T-cell (primary cell): Measurements from ENCODE around the gene RASEF. TPM values are rescaled to one million over a fixed set of nuclear protein-coding genes. Genes with fewer than 3 reads are reported as not detected.

Experiments used
- ATAC-seq, 4 experiments: fragments of 200-7000 bp in 3 of 4; fragments of 150-1000 bp in 1 of 4; cut with Tn5 transposase; replicated peaks in 1 of 4; 1 replicate in 3 of 4; 2 replicates in 1 of 4; pipeline ENCODE4 v1.10.0; 2021; ENCODE audit warnings: moderate library complexity in 3 of 4, mild to moderate bottlenecking in 2 of 4, moderate number of reproducible peaks in 1 of 4
- CTCF ChIA-PET, 2 donors: fragments of 300-600 bp; sonication (Branson Sonifier 250); formaldehyde crosslinking; loops; one replicate each; lab custom pipeline; 2022; ENCODE audit warnings: antibody characterized with exemption in 2 of 2; lab: Charles Lee
- POLR2A ChIA-PET, 2 donors: fragments of 300-600 bp; sonication (Branson Sonifier 250); formaldehyde crosslinking; loops; one replicate each; lab custom pipeline; 2022; ENCODE audit warnings: antibody characterized with exemption in 2 of 2; lab: Charles Lee
- DNase-seq, 35 experiments: peaks; one replicate each; pipeline versions ENCODE4 v3.0.0 to v3.0.0-alpha.2; 2013 to 2023
- H3K27ac ChIP-seq: one replicate; pipeline ENCODE4 v1.5.1; 2013; ENCODE audit warnings: low read length
- H3K27me3 ChIP-seq, 2 experiments: replicated peaks in 1 of 2; 1 replicate in 1 of 2; 2 replicates in 1 of 2; pipeline versions ENCODE4 v1.6.1 to v1.7.0; 2013; ENCODE audit warnings: low read length in 1 of 2, mixed read lengths in 1 of 2; ENCODE audit not compliant: control insufficient read depth in 2 of 2, insufficient read depth in 2 of 2; ENCODE audit errors: extremely low read depth in 1 of 2
- H3K36me3 ChIP-seq, 2 donors: 1 replicate in 1 of 2; 2 replicates in 1 of 2; pipeline versions ENCODE4 v1.6.1 to v1.7.0; 2013; ENCODE audit warnings: low read length in 1 of 2; ENCODE audit not compliant: control insufficient read depth in 2 of 2, insufficient read depth in 1 of 2; ENCODE audit errors: extremely low read depth in 1 of 2
- H3K4me1 ChIP-seq, 2 experiments: 1 replicate in 1 of 2; 2 replicates in 1 of 2; pipeline versions ENCODE4 v1.6.1 to v1.7.0; 2013; ENCODE audit warnings: low read length in 2 of 2, mixed read lengths in 1 of 2; ENCODE audit not compliant: insufficient read depth in 2 of 2, control insufficient read depth in 1 of 2; ENCODE audit errors: extremely low read depth in 1 of 2
- H3K4me3 ChIP-seq, 2 donors: 1 replicate in 1 of 2; 2 replicates in 1 of 2; pipeline versions ENCODE4 v1.5.1 to v1.7.0; 2013; ENCODE audit warnings: mild to moderate bottlenecking in 2 of 2, low read length in 1 of 2, moderate library complexity in 1 of 2; ENCODE audit not compliant: control insufficient read depth in 1 of 2; ENCODE audit errors: extremely low read depth in 1 of 2
- H3K9me3 ChIP-seq: 2 replicates; pipeline ENCODE4 v1.7.0; 2013
- H3K27ac Mint-ChIP-seq, 2 donors: one replicate each; pipeline ENCODE4 v1.8.0; 2020 to 2021; ENCODE audit warnings: mild to moderate bottlenecking in 2 of 2, mixed read lengths in 2 of 2
- H3K27me3 Mint-ChIP-seq, 2 donors: one replicate each; pipeline ENCODE4 v1.8.0; 2021 to 2022; ENCODE audit warnings: mixed read lengths in 2 of 2
- H3K36me3 Mint-ChIP-seq: one replicate; pipeline ENCODE4 v1.8.0; 2021; ENCODE audit warnings: mixed read lengths
- H3K4me1 Mint-ChIP-seq, 3 donors: one replicate each; pipeline ENCODE4 v1.8.0; 2020 to 2022; ENCODE audit warnings: mixed read lengths in 3 of 3, mild to moderate bottlenecking in 1 of 3
- H3K4me3 Mint-ChIP-seq, 3 donors: one replicate each; pipeline ENCODE4 v1.8.0; 2020 to 2022; ENCODE audit warnings: mild to moderate bottlenecking in 3 of 3, mixed read lengths in 3 of 3, moderate library complexity in 3 of 3
- H3K9me3 Mint-ChIP-seq, 3 donors: one replicate each; pipeline ENCODE4 v1.8.0; 2020 to 2022; ENCODE audit warnings: mixed read lengths in 3 of 3
- WGBS: methylation state at CpG from one replicate; pipeline ENCODE4 v1.1.5; 2013; ENCODE audit warnings: missing lambda C conversion rate; ENCODE audit not compliant: insufficient coverage; 5-methylcytosine and 5-hydroxymethylcytosine counted together
- total RNA-seq, 35 experiments: library from RNA in 6 of 35; stranded (reverse) in 6 of 35; fragments of 120-200 nt in 1 of 35; gene quantifications; one replicate each; pipeline versions ENCODE4 v1.2.1 to v1.2.4 and lab custom pipeline; 2013 to 2026

The RASEF gene
- total RNA-seq, 5 donors from 2014 or later (not counting 1 experiment from before 2014, with no cell fraction given): 0.09 to 0.16 TPM; not detected in 3

DNA sequence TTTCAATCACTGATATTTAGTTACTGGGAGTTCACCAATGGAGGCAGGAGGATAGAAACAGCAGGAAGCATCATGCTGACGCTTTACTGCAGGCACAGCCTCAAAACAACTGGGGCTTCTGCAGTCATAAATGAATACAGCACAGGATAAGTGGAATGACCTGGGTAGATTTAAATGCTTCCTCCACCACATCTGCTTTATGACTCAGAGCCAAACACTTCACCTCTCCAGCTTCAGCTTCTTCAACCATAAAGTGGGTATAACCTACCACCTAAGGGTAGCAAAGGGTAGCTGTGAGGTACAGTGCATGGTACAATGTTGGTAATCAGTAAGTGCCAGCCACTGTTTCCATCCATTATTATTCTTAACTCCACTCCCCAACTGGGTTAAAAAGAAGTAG is 28.4 kb downstream of the RASEF start:
- Mint-ChIP-seq H3K27me3 (peaks cover 0 to 4% of the 10 kb centered on the region in 2 donors), H3K36me3 (no peaks in the 10 kb centered on the region), H3K27ac (no peak overlapping the region), H3K9me3 (peaks cover 0 to 5% (median 4%) of the 10 kb centered on the region in 3 donors), H3K4me1 (no peaks in the 10 kb centered on the region), H3K4me3 (no peak overlapping the region)
- H3K36me3 ChIP-seq: no peaks in the 10 kb centered on the region
- no CpG with 5 or more reads among the region's 1 CpG for WGBS
- ChIA-PET POLR2A (no interaction called here), CTCF (no interaction called here)
- no peak overlapping the region for H3K4me3 ChIP-seq
- no peaks in the 10 kb centered on the region for H3K27me3 ChIP-seq
- DNase-seq: no peak
- ATAC-seq: no peak
- H3K4me1 ChIP-seq: no peaks in the 10 kb centered on the region
- no peaks in the 10 kb centered on the region for H3K9me3 ChIP-seq
- H3K27ac ChIP-seq: no peak overlapping the region

DNA sequence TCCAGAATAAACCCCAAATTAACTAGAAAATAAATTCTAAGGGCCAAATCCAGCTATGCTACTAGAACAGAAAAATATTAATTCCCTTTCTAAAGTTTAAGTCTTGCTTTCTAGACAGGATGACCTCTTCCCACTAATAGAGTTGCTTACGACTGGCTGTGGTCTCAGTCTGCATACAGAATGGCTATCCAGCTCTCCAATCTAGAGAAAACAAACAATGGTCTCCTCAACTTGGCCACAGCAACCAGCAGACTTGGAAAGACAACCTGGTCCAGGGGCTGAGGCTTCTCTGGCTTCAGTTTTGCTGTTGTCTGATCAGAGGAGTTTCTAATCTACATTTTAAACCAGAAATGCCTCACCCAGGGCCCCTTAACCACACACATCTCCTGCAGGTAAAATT is 28.9 kb downstream of the RASEF start:
- Histone ChIP-seq H3K36me3 (no peaks in the 10 kb centered on the region), H3K27me3 (no peaks in the 10 kb centered on the region), H3K4me1 (no peaks in the 10 kb centered on the region), H3K27ac (no peak overlapping the region), H3K4me3 (no peak overlapping the region), H3K9me3 (no peaks in the 10 kb centered on the region)
- Mint-ChIP-seq H3K9me3 (peaks cover 0 to 4% (median 3%) of the 10 kb centered on the region in 3 donors), H3K27me3 (peaks cover 0 to 2% of the 10 kb centered on the region in 2 donors), H3K27ac (no peak overlapping the region), H3K4me1 (no peaks in the 10 kb centered on the region), H3K4me3 (no peak overlapping the region), H3K36me3 (no peaks in the 10 kb centered on the region)
- DNase-seq: no peak
- ChIA-PET POLR2A (no interaction called here), CTCF (no interaction called here)
- no peak for ATAC-seq
- WGBS: 57% methylated on average over 1 of the region's 1 CpG

DNA sequence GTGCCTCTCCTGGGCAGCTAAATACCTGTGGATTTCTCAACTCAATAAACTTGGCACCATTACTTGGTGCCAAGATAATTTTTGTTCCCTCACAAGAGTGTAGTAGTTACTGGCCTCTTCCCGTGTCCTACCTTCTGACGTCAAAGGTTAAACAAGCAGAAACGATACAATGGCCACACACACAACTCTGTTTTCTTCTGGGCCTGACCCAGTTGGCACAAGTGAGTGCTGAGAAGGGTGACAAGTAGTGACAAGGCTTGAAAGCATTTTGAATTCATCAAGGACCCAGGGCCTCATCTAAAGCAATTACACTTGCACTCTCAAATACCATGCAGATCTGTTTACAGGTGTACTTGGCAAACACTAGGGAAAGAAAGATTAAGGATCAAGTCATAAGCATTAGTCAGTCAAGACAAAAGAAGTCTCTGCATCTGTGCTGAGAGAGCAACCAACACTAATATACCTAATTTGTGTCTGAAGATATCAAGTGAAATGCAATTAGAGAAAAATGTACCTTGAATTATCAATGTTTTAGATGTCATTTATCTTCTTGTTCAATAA is 30.8 kb downstream of the RASEF start:
- Mint-ChIP-seq H3K4me3 (no peak overlapping the region), H3K36me3 (no peaks in the 10 kb centered on the region), H3K9me3 (peaks cover 0 to 4% (median 0%) of the 10 kb centered on the region in 3 donors), H3K27ac (no peak overlapping the region), H3K4me1 (no peaks in the 10 kb centered on the region), H3K27me3 (no peaks in the 10 kb centered on the region)
- ATAC-seq (no peak), DNase-seq (no peak)
- Histone ChIP-seq H3K36me3 (no peaks in the 10 kb centered on the region), H3K27me3 (no peaks in the 10 kb centered on the region), H3K4me1 (no peaks in the 10 kb centered on the region), H3K4me3 (no peak overlapping the region), H3K27ac (no peak overlapping the region), H3K9me3 (no peaks in the 10 kb centered on the region)
- ChIA-PET CTCF (no interaction called here), POLR2A (no interaction called here)
- WGBS: 92% methylated on average over 2 of the region's 3 CpGs

DNA sequence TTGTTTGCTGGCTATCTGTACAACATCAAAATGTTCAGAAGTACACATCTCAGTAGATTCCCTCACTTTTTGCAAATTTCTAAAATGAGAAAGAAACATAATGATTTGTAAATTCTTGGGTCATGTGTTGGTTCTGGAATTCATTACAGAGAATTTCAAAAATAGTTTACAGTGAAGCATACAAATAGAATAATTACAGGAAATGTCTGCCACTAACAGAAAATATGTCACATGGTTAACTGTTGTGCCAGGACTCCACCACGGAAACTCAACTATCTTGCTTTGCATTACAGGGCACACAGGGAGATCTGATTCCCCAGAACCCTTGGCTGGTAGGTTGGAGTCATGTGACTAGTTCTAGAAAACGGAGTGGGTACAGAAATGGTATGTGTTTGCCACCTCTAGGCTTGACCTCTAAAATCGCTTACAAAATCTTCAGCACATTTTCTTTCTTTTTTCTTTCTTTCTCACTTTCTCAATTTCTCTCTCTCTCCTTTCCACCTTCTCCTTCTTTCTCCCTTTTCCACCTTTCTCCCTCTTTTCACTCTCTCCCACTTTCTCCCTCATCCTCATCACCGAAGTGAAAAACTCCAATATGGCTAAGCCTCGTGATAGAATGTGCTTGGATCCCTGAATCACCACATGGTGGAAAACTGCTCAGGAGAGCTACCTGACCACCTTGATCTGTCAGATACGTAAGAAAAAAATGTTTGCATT is 32.4 kb downstream of the RASEF start:
- 100% methylated on average over 2 of the region's 6 CpGs for WGBS
- no peaks in the 10 kb centered on the region for H3K27me3 ChIP-seq

DNA sequence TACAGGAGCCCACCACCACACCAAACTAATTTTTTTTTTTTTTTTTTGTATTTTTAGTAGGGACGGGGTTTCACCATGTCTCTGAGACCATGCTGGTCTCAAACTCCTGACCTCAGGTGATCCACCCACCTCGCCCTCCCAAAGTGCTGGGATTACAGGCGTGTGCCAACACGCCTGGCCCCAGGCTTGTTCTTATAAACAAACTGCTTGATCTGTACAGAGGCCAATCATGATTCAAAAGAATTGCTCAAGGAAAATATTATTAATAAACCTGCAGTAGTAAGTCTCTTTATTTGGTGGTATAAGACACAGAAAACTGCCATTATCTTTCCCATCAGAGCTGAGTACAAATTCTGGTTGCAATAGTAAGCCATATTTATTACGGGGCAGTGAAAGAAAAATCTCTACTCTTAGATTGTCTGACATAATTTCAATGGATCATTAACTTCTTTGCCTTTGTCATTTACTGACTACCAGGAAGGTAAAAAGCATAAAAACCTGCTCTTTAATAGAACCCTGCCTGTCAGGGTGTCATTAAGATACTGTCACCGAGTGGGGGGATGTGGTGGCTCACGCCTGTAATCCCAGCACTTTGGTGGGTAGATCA is 33.3 kb downstream of the RASEF start:
- Histone ChIP-seq H3K36me3 (no peaks in the 10 kb centered on the region), H3K4me1 (no peaks in the 10 kb centered on the region), H3K9me3 (no peaks in the 10 kb centered on the region), H3K4me3 (no peak overlapping the region), H3K27ac (no peak overlapping the region), H3K27me3 (no peaks in the 10 kb centered on the region)
- POLR2A ChIA-PET: no interaction called here
- Mint-ChIP-seq H3K36me3 (no peaks in the 10 kb centered on the region), H3K4me3 (no peak overlapping the region), H3K27ac (no peak overlapping the region), H3K4me1 (no peaks in the 10 kb centered on the region), H3K27me3 (peaks cover 0 to 3% of the 10 kb centered on the region in 2 donors), H3K9me3 (peaks cover 0 to 4% (median 0%) of the 10 kb centered on the region in 3 donors)
- DNase-seq: no peak
- no CpG with 5 or more reads among the region's 7 CpGs for WGBS
- CTCF ChIA-PET: no interaction called here
- ATAC-seq: no peak

More for the DNA sequence above, 32.4 kb downstream of the RASEF start:
- Histone ChIP-seq H3K4me3 (no peak overlapping the region), H3K4me1 (no peaks in the 10 kb centered on the region), H3K36me3 (no peaks in the 10 kb centered on the region), H3K27ac (no peak overlapping the region), H3K9me3 (no peaks in the 10 kb centered on the region)
- no peaks in the 10 kb centered on the region for H3K36me3 Mint-ChIP-seq
- POLR2A ChIA-PET: no interaction called here
- H3K9me3 Mint-ChIP-seq: peaks cover 0 to 4% (median 0%) of the 10 kb centered on the region in 3 donors
- H3K4me1 Mint-ChIP-seq: no peaks in the 10 kb centered on the region
- CTCF ChIA-PET: no interaction called here
- peaks cover 0 to 3% of the 10 kb centered on the region in 2 donors for H3K27me3 Mint-ChIP-seq
- H3K4me3 Mint-ChIP-seq: no peak overlapping the region
- ATAC-seq (no peak), DNase-seq (no peak)
- no peak overlapping the region for H3K27ac Mint-ChIP-seq

DNA sequence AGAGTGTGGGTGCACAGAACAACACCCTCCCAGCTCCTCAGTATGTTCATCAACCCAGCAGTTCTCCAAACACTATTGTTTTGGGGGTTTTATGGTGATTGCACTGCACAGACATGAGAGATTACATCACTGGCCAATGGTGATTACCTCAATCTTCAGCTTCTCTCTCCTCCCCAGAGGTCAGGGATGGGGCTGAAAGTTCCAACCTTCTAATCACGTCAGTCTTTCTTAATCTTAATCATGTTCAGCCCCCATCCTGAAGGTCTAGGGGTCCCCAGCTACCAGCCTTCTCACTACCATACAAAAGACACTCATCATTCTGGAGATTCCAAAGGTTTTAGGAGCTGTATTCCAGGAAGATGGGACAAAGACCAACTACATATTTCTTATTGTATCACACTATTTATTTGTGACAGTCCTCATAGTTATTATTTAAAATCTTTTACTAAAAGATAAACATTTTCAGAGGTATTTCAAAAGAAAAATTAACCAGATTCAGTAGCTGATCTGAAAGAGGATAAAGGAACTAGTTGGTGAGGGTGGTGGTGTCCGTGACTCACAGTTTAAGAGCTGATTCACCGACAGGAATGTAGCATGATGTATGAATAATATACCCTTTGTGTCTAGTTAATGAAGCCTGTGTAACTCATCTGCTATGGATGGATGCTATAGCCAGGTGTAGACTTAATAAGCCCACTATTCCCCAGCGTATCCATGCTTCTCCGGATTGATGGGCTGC is 35.6 kb downstream of the RASEF start:
- no peaks in the 10 kb centered on the region for H3K4me1 ChIP-seq
- H3K27me3 ChIP-seq: no peaks in the 10 kb centered on the region
- Mint-ChIP-seq H3K36me3 (no peaks in the 10 kb centered on the region), H3K4me3 (no peak overlapping the region), H3K27me3 (peaks cover 0 to 3% of the 10 kb centered on the region in 2 donors), H3K27ac (no peak overlapping the region), H3K4me1 (no peaks in the 10 kb centered on the region), H3K9me3 (peaks cover 0 to 4% (median 0%) of the 10 kb centered on the region in 3 donors)
- ChIA-PET CTCF (no interaction called here), POLR2A (no interaction called here)
- no peak overlapping the region for H3K4me3 ChIP-seq
- H3K27ac ChIP-seq: no peak overlapping the region
- 87% methylated on average over 5 of the region's 5 CpGs for WGBS
- DNase-seq (no peak), ATAC-seq (no peak)
- no peaks in the 10 kb centered on the region for H3K36me3 ChIP-seq
- no peaks in the 10 kb centered on the region for H3K9me3 ChIP-seq
